NAMALWA (cell line): ENCODE data around the gene POR.

ENCODE experiments used
- DNase-seq: peaks from one replicate; pipeline ENCODE4 v3.0.0-alpha.2; 2015; ENCODE audit warnings: low spot score

Gene POR

DNA sequence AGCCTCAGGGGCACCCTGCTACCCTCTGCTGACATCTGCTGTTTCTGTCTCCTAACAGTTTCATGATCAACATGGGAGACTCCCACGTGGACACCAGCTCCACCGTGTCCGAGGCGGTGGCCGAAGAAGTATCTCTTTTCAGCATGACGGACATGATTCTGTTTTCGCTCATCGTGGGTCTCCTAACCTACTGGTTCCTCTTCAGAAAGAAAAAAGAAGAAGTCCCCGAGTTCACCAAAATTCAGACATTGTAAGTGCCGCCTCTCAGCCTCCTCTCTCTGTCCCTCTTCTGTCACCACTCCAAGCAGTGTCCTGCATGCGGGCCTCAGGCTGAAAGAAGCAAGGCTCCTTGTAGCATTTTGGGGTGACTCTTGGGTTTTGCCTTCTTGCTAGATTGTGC lies 39.0 kb downstream of the POR start:
- no peak for DNase-seq

- DNase-seq = no peak
Observed at GRCh38 chr7:75955331-75955955, 40.5 kb downstream of the POR start.

DNA sequence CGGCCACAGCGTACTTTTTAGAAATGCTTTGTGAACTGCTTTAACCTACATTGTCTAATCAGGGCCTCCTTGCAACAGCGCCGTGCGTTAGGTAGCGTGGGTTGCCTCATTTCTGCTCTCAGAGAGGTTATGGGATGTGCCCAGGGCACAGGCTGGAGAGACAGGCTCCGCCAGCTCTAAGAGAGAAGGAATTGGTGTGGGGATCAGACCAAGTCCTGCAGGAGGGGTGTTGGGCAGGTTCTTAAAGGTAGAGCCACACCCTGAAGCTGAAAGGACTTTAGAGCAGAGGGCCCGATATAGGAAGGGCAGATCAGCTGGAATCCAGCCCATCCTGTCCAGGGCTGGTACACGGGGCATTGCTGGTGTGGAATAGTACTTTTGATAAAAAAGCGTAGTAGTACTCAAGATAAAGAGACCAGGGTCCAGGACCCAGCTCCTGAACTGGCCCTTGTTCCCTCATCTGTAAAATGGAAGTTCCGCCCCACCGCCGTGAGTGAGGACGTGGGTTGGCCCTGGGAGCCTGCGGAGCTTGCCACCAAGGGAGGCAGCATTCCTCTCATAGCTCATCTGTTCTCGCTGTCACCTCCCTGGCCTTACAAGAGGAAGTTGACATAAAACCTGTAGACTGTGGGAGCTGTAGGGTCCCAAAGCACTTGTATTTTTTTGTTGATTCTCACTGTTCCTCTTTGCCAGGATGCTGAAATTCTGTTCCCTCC lies 42.2 kb downstream of the POR start:
- no peak for DNase-seq

DNA sequence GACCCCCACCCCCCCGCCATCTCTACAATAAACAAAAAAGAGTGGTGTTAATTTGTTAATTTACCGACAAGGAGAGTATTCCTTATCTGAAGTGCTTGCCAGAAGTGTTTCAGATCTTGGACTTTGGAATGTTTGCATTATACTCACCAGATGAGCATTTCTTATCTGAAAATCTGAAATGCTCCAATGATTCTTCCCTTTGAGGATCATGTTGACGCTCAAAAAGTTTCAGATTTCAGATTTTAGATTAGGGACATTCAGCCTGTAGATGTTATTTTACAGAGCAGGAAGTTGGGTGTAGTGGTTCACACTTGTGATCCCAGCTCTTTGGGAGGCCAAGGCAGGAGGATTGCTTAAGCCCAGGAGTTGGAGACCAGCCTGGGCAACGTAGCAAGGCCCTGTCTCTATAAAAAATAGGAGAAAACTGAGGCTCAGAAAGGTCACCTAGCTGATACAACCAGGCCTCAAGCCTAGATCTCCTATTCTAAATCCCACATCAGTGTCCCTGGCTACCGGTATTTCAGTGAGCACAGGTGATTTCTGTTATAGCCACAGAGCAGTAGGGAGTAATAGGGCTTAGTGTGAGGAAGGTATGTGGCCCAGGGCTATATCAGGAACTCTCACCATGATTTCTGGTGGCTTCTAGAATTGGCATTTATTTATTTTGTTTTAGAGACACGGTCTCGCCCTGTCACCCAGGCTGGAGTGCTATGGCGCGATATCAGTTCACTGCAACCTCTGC lies 44.0 kb downstream of the POR start:
- no peak for DNase-seq

- no peak for DNase-seq
Observed at GRCh38 chr7:75960372-75960771, 45.4 kb downstream of the POR start.

- DNase-seq = peak; percentile 32
Observed at GRCh38 chr7:75961218-75961617, 46.3 kb downstream of the POR start.

GRCh38 chr7:75962607-75963380 lies 47.8 kb downstream of the POR start:
- no peak for DNase-seq

DNA sequence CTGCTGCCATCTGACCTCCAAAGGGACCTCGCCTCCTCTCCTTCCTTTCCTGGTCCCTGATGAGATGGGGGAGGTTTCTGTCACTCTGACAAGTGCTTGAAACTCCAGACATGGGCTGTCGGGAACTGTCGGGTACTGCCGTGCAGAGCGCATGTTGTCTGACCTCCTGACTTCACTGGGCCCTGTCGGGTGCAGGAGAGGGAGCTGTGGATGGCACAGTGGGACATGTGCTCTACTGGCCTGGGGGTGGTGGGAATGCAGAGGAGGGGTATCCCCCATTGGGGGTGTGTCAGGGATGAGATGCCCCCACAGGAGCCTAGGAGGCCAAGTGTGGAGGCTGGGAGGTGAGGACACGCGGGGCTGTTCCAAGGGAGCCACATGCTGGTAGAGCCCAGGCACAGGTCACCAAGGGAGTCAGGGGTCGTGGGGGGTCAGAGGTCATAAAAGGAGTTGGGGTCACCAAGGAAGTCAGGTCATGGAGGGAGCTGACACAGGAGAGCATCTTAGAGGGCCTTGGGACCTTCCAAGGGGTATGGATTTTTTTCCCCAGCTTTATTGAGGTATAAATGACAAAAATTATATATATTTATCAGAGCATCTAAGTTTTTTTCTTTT lies 48.5 kb downstream of the POR start:
- no peak for DNase-seq

DNA sequence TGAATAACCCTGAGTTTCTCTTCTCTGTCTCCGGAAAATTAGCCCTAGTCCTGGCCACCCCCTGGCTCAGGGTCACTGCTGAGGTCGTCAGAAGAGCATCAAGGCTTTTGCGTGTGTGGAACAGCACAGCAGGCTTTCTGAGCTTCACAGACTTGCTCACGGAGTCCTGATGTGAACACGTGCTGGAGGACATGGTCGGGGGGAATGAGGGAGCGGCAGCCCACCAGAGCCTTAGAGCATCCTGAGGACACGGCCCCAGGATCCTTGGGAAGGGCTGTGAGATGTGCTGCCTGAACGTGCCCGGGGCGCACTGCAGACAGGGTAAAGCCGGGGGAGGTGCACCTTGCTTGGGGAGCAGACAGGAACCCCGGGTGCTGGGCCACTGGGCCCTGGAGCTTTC lies 50.7 kb downstream of the POR start:
- DNase-seq = no peak

DNA sequence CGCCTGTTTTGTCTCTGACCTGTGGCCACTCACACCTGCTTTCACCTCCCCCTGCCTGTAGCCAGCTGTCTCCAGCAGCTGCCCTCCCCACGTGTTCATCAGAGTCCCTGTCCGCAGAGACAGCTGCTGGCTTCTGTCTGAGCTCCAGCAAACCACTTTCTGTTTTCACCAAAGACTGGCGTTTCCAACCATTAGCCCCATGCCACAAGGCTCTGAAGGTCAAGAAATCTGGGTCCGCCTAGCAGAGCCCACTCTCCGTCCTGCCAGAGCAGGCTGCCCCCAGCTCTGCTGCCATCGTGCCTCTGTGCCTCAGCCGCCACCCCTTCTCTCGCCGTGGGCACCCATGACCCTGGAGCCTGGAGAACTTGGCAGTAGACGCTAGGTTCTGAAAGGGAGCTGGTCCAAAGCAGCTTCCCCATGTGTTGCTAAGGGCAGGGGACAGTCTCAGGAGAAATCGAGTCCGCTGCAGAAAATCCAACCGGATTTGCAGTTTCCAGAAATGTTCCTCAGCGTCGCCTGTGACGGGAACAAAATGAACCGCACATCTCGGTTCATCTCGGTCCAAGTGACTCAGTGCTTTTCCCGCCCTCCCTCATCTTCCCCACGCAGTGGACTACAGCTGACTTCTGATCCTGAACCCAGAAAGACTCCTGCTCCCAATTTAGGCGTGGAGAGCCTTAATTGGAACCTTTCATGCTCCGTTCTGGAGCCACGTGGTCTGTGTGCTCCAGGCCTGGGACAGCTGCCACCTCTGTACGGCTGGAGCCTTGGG lies 51.4 kb downstream of the POR start:
- peak; percentile 44 for DNase-seq

- DNase-seq = no peak
Observed at GRCh38 chr7:75967055-75967454, 52.1 kb downstream of the POR start.

DNA sequence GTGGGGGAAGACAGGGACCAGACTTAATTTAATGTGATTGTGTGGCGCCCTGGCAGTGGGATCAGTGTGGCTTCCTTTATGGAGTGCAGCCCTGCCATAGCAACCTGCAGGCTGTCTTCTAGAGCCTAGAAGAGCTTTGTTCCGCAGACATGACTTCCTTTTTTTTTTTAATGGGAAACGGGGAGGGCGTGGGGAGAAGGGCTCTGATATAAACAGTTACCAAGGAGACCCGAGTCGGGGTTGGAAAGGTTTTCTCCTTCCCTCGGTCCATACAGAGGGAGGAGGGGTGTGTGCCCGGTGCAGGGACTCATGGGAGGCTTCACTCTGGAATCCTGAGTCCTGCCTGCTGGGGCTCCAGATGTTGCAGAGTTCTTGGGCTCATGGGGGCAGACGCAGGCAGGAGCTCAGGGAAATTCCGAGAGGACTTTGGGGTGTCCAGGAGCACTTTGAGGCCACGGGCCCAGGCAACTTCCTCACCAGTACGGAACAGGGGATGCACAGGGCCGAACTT lies 52.6 kb downstream of the POR start:
- DNase-seq = no peak

- no peak for DNase-seq
Observed at GRCh38 chr7:75968012-75968411, 53.1 kb downstream of the POR start.

DNA sequence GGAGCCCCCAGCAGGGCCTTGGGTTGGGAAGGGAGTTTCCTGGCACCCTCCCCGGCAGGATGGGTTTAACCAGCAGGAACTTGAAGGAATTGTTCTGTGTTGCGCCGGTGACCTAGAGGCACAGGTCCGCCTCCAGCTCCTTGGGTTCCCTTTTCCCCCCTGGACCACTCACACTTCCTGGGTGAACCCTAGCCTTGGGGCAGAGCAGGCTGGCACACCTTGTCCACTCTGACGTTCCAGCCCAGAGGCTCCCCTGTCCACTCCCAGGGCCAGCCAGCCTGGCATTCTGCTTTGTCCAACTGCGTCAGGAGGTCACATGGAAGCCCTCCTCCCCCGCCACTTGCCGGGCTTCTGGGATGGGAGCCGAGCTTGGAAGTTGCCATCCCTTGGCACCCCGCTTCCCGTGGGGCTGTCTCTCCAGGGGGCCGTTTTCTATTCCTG lies 53.6 kb downstream of the POR start:
- no peak for DNase-seq

GRCh38 chr7:75969182-75969581 lies 54.2 kb downstream of the POR start:
- DNase-seq = no peak

- no peak for DNase-seq
Observed at GRCh38 chr7:75969704-75970498, 54.9 kb downstream of the POR start.

DNA sequence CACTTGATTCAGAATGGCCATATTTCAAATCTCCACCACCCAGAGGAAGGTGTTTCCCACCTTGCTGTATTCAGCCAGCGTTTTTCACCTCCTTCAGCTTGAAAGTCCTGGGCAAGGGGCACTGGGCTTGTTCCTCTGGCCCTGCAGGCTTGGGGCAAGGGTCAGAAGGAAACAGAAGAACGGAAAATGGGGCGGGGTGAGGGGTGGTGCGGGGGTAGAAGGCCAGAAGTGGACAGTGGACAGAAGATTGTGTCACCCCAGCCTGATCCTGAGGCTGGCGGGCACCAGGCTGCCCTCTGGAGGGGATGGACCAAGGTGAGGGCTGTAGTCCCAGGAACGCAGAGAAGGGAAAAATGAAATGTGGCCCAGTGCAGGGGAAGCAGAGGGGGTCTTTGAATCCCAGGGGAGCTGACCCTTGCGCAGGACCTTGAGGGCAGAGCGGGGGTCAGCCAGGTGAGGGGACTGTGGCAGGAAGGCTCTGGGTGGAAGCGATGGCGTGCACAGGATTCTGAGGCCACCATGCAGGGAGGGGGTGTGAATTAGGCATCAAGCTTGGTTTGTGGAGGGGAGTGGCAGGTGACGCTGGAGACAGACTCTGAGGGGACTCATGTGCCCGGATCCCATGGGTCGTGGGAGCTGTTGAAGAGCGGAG lies 56.5 kb downstream of the POR start:
- DNase-seq = no peak

- no peak for DNase-seq
Observed at GRCh38 chr7:75971961-75972763, 57.2 kb downstream of the POR start.

DNA sequence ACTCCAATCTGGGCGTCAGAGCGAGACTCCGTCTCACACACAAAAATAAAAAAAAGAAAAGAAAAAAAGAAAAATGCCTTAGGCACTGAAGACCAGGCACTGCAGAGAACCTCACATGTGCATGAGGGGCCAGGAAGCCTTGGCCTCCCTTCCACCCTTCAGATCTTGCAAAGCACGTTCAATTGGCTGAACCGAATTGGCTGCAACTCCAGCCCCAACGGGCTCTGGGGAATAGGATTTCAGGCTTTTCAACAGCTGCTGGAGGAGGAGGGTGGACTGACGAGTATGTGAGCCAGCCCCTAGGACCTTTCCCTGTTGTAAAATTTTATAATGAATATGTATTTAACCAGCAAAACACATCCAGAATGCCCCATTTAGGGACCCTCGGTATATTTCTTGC lies 62.8 kb downstream of the POR start:
- DNase-seq = no peak
